Suprapubic skin (tissue), 3 donors: ENCODE data around the gene ATXN10.

Experiments used
- CTCF ChIP-seq, 2 donors: fragments of 200-600 bp in 1 of 2; fragments of 450-650 bp in 1 of 2; sonication (generic) in 1 of 2; IDR thresholded peaks; one replicate each; pipeline ENCODE4 v1.5.1; 2016 to 2019; ENCODE audit warnings: antibody characterized with exemption in 2 of 2, mild to moderate bottlenecking in 1 of 2, moderate library complexity in 1 of 2
- POLR2A ChIP-seq, 2 donors: fragments of 450-650 bp; IDR thresholded peaks; one replicate each; pipeline ENCODE4 v1.6.1; 2017; ENCODE audit warnings: antibody characterized with exemption in 2 of 2, mild to moderate bottlenecking in 2 of 2, moderate library complexity in 2 of 2

- TF ChIP-seq CTCF (IDR thresholded peaks at IDR 0.05) (no peak), POLR2A (IDR thresholded peaks at IDR 0.05) (no peak)
Measured at GRCh38 chr22:45762545-45763235, 91.1 kb downstream of the ATXN10 start.
